Glomerular visceral epithelial cell (primary cell): ENCODE results near the gene DYNLT4.

Experiments
- DNase-seq: peaks from one replicate; pipeline ENCODE4 v3.0.0-alpha.2; 2016; ENCODE audit errors: extremely low spot score

DYNLT4 gene

GRCh38 chr1:44757420-44757819 lies 49.7 kb downstream of the DYNLT4 start:
- DNase-seq = no peak
